DOHH2 (cell line): ENCODE measurements around the gene ALG2.

ENCODE experiments used
- CTCF ChIP-seq: fragments of 200-600 bp; sonication (generic); IDR thresholded peaks from one replicate; pipeline ENCODE4 v1.5.1; 2014; ENCODE audit warnings: antibody characterized with exemption, mild to moderate bottlenecking, low read depth, low read length; ENCODE audit not compliant: poor library complexity, severe bottlenecking
- EZH2phosphoT487 ChIP-seq: fragments of 200-600 bp; sonication (generic); IDR thresholded peaks from 2 replicates; pipeline ENCODE4 v1.6.1; 2017; ENCODE audit warnings: borderline replicate concordance, mild to moderate bottlenecking, antibody characterized with exemption, low read length, moderate library complexity, mixed read lengths

- no peak for TF ChIP-seq CTCF
- no peak for TF ChIP-seq EZH2phosphoT487
These were observed 32.6 kb downstream of the ALG2 start for GRCh38 chr9:99189186-99189585.
